HepG2 (cell line): ENCODE results near the gene SLC9A5. TPM values are rescaled to one million over a fixed set of nuclear protein-coding genes. Genes with fewer than 3 reads are reported as not detected.

Experiments
- ATF5 ChIP-seq: sonication (generic); formaldehyde crosslinking; IDR thresholded peaks from 2 replicates; pipeline ENCODE4 v1.4.0; 2020; ENCODE audit warnings: mild to moderate bottlenecking, low read depth, missing genetic modification reagents
- CREB3 ChIP-seq: sonication (generic); formaldehyde crosslinking; IDR thresholded peaks from 2 replicates; pipeline ENCODE4 v1.5.0; 2020; ENCODE audit warnings: missing genetic modification reagents
- DRAP1 ChIP-seq: IDR thresholded peaks from 2 replicates; pipeline ENCODE4 v1.6.1; 2016; ENCODE audit warnings: missing genetic modification reagents, missing compliant biosample characterization
- GLMP ChIP-seq: sonication (generic); formaldehyde crosslinking; IDR thresholded peaks from 2 replicates; pipeline ENCODE4 v1.9.0; 2021; ENCODE audit warnings: missing genetic modification reagents, mild to moderate bottlenecking, borderline replicate concordance
- HDAC6 ChIP-seq: fragments of 200-600 bp; sonication (generic); IDR thresholded peaks from 2 replicates; pipeline ENCODE4 v1.7.0; 2017; ENCODE audit warnings: mild to moderate bottlenecking, antibody characterized with exemption, low read length, low read depth
- HIC2 ChIP-seq: sonication (generic); formaldehyde crosslinking; IDR thresholded peaks from 2 replicates; pipeline ENCODE4 v1.9.0; 2022; ENCODE audit warnings: low read depth, missing genetic modification reagents
- JDP2 ChIP-seq: sonication (generic); formaldehyde crosslinking; IDR thresholded peaks from 2 replicates; pipeline ENCODE4 v1.8.1; 2022; ENCODE audit warnings: missing genetic modification reagents, borderline replicate concordance
- KMT2A ChIP-seq: sonication (generic); formaldehyde crosslinking; IDR thresholded peaks from 2 replicates; pipeline ENCODE4 v1.4.0; 2020; ENCODE audit warnings: missing genetic modification reagents
- NFYC ChIP-seq: IDR thresholded peaks from 2 replicates; pipeline ENCODE4 v1.6.1; 2016; ENCODE audit warnings: missing genetic modification reagents, missing compliant biosample characterization
- PITX1 ChIP-seq: sonication (generic); formaldehyde crosslinking; IDR thresholded peaks from 2 replicates; pipeline ENCODE4 v1.5.1; 2020; ENCODE audit warnings: mild to moderate bottlenecking, missing genetic modification reagents
- SRF ChIP-seq: IDR thresholded peaks from 2 replicates; pipeline ENCODE4 v1.6.1; 2011; ENCODE audit warnings: mild to moderate bottlenecking, low read depth, low read length, moderate library complexity
- TFDP2 ChIP-seq: sonication (generic); formaldehyde crosslinking; IDR thresholded peaks from 2 replicates; pipeline ENCODE4 v1.4.0; 2020; ENCODE audit warnings: missing genetic modification reagents
- TOE1 ChIP-seq: sonication (generic); formaldehyde crosslinking; IDR thresholded peaks from 2 replicates; pipeline ENCODE4 v1.4.0; 2020; ENCODE audit warnings: mild to moderate bottlenecking, missing genetic modification reagents
- YEATS2 ChIP-seq: sonication (generic); formaldehyde crosslinking; IDR thresholded peaks from 2 replicates; pipeline ENCODE4 v1.4.0; 2020; ENCODE audit warnings: missing genetic modification reagents, borderline replicate concordance
- ZBTB26 ChIP-seq: IDR thresholded peaks from 2 replicates; pipeline ENCODE4 v1.6.1; 2016; ENCODE audit warnings: missing compliant biosample characterization, missing genetic modification reagents, borderline replicate concordance
- ZFP62 ChIP-seq: sonication (generic); formaldehyde crosslinking; IDR thresholded peaks from 2 replicates; pipeline ENCODE4 v1.4.0; 2020; ENCODE audit warnings: missing genetic modification reagents
- ZFP82 ChIP-seq: sonication (generic); formaldehyde crosslinking; IDR thresholded peaks from 2 replicates; pipeline ENCODE4 v1.5.1; 2020; ENCODE audit warnings: mild to moderate bottlenecking, missing genetic modification reagents, borderline replicate concordance
- ZNF205 ChIP-seq: IDR thresholded peaks from 2 replicates; pipeline ENCODE4 v1.6.1; 2018; ENCODE audit warnings: missing biosample characterization, missing genetic modification reagents
- ZNF576 ChIP-seq: sonication (generic); formaldehyde crosslinking; IDR thresholded peaks from 2 replicates; pipeline ENCODE4 v1.4.0; 2020; ENCODE audit warnings: mild to moderate bottlenecking, missing genetic modification reagents
- polyA plus RNA-seq, 8 experiments: library from polyadenylated mRNA; depleted of rRNA in 3 of 8; stranded (reverse) in 7 of 8; unstranded in 1 of 8; fragments of >200 nt; fragmentation: Illumina TruSeq in 4 of 8; extraction: Trizol in 4 of 8; gene quantifications; 2 replicates each; pipeline versions ENCODE4 v1.2.1 to v1.2.3, GENCODE V29; 2011 to 2016; ENCODE audit warnings: low read depth in 4 of 8, missing spikeins in 1 of 8, mixed read lengths in 1 of 8; ENCODE audit not compliant: insufficient read depth in 1 of 8
- total RNA-seq, 5 experiments: library from RNA; depleted of rRNA; stranded (reverse); fragments of >200 nt; fragmentation: Illumina TruSeq; extraction: Trizol; gene quantifications; 2 replicates each; pipeline ENCODE4 v1.2.3, GENCODE V29; 2016; ENCODE audit warnings: low read depth in 1 of 5

The SLC9A5 gene
- total and polyA plus RNA-seq, 2 of the 13 experiments (the other 11 are each of a cell fraction or from before 2014, with no cell fraction given), result 0.58 to 1.4 TPM

GRCh38 chr16:67247192-67248072 is 1.3 kb upstream of the SLC9A5 start, which contains the start of gene FHOD1 (continued):
- TF ChIP-seq ZBTB26 (CRISPR knock-in tag) (no peak), NFYC (CRISPR knock-in tag) (peak; percentile 79), ZNF205 (peak; percentile 66; the same call in 1 of the 2 replicates), ZNF576 (CRISPR knock-in tag) (no peak), SRF (no peak), JDP2 (CRISPR knock-in tag) (no peak), TFDP2 (peak; percentile 96), TOE1 (CRISPR knock-in tag) (0 out of 2 replicates have a peak, but pooled peaks have one; percentile 74), KMT2A (CRISPR knock-in tag) (peak; percentile 39), ZFP62 (no peak), ZFP82 (CRISPR knock-in tag) (0 out of 2 replicates have a peak, but pooled peaks have one; percentile 48), HIC2 (CRISPR knock-in tag) (peak; percentile 49; the same call in 1 of the 2 replicates), DRAP1 (no peak; the same call in 1 of the 2 replicates), YEATS2 (CRISPR knock-in tag) (peak; percentile 61), PITX1 (CRISPR knock-in tag) (peak; percentile 38; the same call in 1 of the 2 replicates), GLMP (CRISPR knock-in tag) (no peak), CREB3 (CRISPR knock-in tag) (no peak; the same call in 1 of the 2 replicates), ATF5 (CRISPR knock-in tag) (no peak), HDAC6 (no peak)
